Central memory CD4-positive, alpha-beta T cell (primary cell): ENCODE results near the gene OR6C75.
"Not testable (repeated sequence)": the region's sequence is repeated elsewhere in the genome, so short reads cannot be mapped to it uniquely, and the experiment has no call there.

Source experiments
- DNase-seq: peaks from one replicate; pipeline ENCODE4 v3.0.0; 2022
- total RNA-seq, 3 experiments: gene quantifications; one replicate each; lab custom pipeline; 2026; lab: John Stamatoyannopoulos, UW

The OR6C75 gene
- total RNA-seq: 0 reads per million in 3 experiments

DNA sequence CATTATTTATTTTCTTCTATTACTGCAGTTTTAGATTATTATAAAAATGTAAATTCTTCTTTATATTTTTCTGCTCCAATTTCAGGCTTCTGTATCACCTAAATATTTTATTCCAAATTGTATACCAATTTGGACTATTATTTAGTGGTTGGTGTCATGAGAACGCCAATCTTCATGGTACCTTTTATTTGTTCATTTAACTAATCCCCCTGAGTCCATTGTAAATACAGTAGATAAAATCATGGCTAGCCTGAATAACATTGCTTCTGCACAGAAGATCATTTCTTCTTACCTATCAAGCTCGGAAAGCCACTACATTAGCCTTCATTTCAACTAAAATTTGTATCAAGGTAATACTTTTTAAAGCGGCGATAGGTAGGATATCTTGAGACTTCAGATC, at the start of gene OR6C75:
Gene OR6C75, plus strand, starts transcription at position 301 of the 400 bp plus-strand sequence. CDS start 2,136 bp downstream, outside the sequence.
- no peak for DNase-seq

DNA sequence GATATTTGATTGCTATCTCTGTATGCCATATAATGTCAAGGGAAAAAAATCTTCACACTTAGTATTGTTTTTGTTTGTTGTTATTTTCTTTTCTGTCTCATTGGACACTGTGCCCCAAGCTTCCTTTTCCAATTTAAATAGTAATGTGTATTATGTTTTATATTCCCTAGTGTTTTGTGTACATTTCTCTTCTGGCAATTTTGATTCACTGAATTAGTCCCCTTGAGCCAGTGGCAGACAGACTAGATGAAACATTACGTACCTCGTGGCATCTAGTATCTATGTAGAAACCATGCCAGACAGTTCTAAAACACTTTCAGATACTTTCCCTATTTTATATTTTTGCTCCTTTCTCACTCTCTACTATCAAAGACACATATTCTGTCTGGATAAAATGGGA, 48.7 kb upstream of the OR6C75 start, which contains the start of gene OR6C1:
Gene OR6C1, plus strand, starts transcription at position 301 of the 400 bp plus-strand sequence. CDS start 6,257 bp downstream, outside the sequence.
- DNase-seq: no peak

DNA sequence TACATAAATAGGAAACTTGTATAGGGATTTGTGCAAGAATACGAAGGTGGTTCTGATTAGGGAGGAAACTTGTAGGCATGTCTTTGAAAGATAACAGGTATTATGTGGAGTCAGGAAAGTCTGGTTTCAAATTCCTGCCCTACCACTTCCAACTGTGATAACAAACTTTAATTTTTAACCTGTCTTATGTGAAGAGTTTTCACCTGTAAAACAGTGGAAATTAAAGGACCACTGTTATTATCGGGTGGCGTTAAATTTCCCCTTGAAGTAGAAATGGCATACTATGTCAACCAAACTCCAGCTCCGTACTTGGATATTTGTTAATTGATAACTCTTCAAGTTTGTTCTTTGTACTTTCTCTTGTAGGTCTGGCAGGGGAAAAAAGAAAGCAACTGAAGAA, 42.6 kb upstream of the OR6C75 start:
- DNase-seq: no peak

DNA sequence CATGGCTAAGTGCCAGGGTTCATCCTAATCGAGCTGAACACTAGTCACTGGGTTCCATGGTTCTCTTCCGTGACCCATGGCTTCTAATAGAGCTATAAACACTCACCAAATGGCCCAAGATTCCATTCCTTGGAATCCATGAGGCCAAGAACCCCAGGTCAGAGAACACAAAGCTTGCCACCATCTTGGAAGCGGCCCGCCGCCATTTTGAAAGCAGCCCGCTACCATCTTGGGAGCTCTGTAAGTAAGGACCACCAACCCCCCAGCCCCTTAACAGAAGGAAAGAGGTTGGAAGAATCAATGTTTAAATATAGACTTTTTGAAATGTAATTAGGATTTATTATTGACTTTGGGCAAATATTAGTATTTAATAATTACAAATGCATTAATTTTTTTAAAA, 37.0 kb upstream of the OR6C75 start:
- not testable (repeated sequence) for DNase-seq

DNA sequence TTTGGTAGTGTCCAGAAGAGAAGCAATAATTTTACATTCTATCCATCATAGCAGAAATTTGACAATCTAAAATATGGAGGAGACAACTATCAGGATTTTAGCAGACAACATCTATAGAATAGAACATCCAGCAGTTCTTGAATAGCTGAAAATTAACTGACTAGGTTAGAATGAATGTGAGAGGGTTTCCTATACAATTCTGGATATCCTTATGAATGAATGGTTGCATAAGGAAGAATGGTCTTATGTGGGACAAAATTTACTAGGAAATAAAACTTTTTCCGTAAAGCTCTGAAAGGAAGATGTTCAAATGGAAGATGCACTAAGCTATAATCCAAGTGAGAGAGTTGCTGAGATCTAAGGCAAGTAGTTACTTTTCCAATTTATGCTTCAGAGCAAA, 32.3 kb upstream of the OR6C75 start, which contains the start of gene OR6C3:
Gene OR6C3, plus strand, starts transcription at position 301 of the 400 bp plus-strand sequence. CDS start 955 bp downstream, outside the sequence.
- DNase-seq: no peak

DNA sequence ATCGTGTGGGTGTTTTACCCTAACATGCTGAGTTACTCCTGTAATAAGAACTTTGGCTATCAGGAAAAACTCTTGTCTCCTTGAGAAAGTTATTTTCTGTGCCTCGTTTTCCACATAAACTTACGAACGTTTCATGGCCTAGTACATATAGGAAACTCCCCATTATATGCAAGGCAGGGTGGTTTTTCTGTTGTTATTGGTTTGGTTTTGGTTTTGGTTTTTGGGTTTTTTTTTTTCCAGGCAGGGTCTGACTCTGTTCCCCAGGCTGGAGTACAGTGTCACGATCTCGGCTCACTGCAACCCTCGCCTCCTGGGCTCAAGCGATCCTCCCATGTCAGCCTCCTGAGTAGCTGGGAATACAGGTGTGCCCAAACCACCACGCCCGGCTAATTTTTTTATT, 26.8 kb upstream of the OR6C75 start:
- no peak for DNase-seq

DNA sequence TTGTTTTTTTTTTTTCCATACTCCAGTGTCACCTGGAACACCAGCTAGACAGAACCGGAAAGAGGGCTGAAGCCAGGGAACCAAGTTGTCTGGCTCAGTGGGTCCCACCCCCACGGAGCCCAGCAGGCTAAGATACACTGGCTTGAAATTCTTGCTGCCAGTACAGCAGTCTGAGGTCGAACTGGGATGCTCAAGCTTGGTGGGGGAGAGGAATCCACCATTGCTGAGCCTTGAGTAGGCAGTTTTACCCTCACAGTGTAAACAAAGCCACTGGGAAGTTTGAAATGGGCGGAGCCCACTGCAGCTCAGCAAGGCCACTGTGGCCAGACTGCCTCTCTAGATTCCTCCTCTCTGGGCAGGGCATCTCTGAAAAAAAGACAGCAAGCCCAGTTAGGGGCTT, 7.4 kb upstream of the OR6C75 start:
- not testable (repeated sequence) for DNase-seq

DNA sequence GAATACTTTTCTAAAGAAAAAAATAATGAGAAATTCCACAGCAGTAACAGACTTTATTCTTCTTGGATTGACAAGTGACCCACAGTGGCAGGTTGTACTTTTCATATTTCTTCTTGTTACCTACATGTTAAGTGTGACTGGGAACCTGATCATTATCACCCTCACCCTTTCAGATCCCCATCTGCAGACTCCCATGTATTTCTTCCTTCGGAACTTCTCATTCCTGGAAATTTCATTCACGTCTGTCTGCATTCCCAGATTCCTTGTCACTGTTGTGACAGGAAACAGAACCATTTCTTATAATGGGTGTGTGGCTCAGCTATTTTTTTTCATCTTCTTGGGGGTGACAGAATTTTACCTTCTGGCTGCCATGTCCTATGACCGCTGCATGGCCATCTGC, 2.3 kb downstream of the OR6C75 start:
- no peak for DNase-seq

DNA sequence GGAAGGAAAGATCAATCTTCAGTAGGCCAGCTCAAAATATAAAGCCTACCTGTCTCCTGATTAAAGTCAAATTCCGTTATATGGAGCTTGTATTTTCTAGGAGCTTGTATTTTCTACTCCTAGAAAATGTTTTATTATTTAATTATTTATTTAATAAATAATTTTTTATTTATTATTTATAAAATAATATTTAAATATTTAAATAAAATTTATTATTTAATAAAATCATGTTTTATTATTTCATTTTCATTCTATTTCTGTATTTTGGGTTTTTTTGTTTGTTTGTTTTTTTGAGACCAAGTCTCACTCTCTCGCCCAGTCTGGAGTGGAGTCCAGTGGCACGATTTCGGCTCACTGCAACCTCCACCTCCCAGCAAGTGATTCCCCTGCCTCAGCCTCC, 9.7 kb downstream of the OR6C75 start:
- DNase-seq: no peak

DNA sequence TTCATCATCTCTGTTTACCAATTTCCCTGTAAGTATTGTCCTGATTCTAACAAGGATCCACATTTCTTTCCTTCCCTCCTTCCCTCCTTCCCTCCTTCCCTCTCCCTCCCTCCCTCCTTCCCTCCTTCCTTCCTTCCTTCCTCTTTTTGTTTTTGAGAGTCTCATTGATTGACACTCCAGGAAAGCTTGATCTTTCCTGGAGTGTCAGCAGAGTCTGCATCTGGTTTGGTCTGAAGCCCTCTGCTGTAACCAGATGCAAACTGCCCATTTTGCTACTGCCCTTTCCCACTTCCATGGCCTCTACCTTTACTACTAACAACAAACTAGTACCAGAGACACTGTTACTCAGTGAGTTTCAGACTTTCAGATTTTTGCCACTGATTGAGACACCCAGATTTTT, 23.1 kb downstream of the OR6C75 start:
- DNase-seq: no peak

DNA sequence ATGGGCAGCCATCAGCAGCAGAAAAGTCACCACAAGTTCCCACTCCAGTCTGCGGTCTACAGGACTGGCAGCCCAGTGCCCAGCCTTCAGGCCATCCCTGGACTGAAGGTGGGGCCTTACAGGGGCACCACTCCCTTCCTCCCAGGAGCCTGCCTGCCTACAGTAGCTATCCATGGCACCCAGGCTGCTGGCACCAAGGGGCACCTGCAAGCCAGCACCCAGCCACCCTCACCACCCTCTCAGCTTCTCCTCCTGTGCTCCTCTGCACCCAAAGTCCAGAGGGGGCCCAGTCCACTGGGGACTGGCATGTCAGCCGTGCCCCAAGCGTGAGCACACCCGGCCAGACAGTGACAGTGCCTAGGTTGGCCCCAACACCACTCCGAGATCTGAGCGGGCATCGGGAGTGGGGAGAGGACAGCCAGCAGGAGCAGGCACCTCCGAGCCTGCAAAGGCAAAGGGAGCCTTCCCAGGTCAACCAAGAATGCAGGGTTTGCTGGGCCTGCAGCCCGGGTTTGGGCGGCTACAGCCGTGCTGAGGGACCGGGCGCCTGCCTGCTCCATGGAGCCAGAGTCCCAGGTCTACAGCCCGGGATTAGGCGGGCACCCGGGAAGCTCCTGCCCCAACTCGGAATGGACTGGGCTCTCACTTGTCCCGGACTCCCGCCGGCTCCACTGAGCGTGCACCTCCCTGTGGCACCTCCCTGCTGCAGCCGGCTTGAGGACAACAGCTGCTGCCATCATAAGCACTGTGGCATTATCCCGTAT, 29.4 kb downstream of the OR6C75 start:
- DNase-seq: no peak

DNA sequence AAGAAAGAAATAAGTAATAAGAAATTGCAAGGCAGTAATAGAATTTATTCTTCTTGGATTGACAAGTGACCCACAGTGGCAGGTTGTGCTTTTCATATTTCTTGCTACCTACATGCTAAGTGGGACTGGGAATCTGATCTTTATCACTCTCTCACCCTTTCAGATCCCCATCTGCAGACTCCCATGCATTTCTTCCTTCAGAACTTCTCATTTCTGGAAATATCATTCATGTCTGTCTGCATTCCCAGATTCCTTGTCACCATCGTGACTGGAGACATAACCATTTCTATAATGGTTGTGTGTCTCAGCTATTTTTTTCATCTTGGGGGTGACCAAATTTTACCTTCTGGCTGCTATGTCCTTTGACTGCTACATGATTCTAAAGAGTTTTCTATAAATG, 33.6 kb downstream of the OR6C75 start:
- DNase-seq: no peak

DNA sequence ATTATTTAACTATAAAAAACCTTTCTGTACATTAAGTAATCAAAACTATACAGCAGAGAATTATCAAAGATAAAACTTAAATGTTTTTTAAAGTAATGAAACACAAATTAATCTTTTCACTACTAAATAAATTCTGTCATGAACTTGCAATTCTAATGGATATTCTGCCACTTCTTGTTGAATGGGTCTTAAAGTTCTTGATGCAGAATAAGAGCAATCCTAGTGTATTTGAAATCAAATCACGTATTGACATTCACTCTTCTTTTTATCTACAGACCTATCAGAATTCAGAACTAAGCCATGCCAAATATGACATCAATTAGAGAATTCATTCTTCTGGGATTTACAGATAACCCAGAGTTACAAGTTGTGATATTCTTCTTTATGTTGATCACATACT, 37.5 kb downstream of the OR6C75 start, which contains the start of gene OR6C65:
Gene OR6C65, plus strand, starts transcription at position 301 of the 400 bp plus-strand sequence. Its CDS starts 0 bp downstream, at position 301.
- no peak for DNase-seq

DNA sequence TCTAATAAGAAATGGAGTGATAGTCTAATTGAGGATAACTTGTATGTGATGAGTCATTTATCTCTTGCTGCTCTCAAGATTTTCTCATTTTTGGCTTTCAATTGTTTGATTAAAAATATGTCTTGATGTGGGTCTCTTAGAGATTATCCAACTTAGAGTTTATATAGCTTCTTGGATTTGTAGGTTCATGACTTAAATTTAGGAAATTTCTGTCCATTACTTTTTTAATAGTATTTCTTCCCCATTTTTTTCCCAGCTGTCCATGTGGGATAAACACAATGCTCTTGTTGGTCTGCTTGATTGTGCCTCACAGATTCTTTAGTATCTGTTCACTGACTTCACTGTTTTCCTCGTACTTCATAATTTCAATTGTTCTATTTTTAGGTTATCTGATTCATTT, 45.1 kb downstream of the OR6C75 start:
- no peak for DNase-seq

DNA sequence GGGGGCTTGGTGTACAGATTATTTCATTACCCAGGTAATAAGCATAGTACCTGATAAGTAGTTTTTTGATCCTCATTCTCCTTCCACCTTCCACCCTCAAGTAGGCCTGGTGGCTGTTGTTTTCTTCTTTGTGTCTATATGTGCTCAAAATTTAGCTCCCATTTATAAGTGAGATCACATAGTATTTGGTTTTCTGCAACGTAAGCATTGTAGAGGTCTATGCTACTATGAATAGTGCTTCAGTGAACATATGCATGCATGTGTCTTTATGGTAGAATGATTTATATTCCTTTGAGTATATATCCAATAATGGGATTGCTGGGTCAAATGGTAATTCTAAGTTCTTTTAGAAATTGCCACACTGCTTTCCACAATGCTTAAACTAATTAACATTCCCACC, 46.4 kb downstream of the OR6C75 start:
- not testable (repeated sequence) for DNase-seq

DNA sequence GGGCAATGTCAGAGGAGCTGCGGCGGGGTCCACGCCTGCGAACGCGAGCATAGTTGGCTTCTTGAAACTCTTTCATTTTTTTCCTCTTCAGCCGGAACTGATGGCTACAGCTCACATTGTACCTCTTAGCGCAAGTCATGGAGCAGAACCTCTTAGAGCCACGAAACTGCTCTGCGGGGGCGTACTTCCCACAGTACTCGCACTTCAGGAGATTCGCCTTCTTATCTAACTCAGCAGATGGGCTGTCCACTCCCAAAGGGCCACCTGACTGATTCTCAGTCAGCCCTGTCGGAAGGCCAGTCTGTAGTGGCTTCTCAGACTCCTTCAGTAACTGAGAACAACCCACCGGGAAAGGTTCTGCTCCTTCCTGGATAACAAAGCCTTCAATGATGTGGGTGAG, 49.4 kb downstream of the OR6C75 start:
- not testable (repeated sequence) for DNase-seq

DNA sequence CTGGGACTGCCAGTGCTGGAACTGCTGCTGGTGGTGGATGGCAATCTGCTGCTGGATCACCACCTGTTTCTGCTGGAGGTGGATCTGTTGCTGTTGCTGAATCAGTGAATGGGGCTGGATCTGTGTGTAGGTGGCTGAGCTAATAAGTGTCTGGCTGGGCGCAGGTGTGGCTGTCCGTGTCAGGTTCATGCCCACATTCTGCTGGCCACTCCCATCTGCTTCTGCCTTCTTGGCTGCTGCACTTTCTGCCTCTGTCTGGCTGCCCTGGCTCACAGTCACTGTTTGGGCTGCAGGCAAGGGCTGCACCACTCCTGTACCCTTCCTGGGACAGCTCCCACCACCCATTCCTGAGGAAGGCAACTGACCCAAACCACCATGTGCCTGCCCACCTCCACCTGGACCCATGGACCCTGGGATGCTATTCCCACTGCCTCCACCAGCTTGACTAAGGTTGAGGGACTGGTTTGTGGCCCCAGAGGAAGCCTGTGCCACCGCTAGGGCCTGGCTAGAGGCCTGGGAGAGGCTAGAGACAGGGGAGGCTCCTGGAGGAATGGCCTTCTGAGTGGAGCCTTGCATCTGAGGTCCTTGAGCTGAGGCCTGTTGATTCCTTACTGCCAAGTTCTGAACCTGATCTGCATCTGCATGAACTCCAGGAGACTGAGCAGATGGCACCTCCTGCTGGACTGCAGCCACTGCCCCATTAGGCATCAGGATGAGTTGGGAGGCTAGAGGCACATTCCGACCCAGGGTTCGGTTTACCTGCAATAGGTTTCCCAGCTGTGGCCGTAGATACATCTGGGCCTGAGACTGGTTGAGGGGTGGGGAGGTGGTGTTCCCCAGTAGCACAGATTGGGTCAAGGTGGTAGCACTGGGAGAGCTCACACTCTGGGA, 51.0 kb downstream of the OR6C75 start:
- DNase-seq: not testable (repeated sequence)

DNA sequence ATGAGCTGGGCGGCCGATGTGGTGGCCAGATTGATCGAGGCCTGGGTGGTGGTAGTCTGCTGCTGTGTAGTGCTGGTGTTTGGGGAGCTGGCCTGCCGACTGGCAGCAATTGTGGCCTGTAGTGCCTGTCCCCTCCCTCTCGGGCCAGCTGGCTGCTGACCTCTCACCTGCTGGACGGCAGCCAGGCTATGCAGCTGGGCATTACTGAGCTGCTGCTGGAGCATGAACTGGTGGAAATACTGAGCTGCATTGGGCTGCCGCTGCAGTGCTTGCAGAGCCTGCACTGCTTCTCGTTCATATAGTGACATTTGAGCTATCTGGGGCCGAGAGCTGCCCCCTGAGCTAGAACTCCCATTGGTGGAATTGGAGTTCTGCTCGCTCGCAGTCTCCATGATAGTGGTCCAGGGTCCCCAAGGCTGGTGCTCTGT, 51.6 kb downstream of the OR6C75 start:
- not testable (repeated sequence) for DNase-seq

DNA sequence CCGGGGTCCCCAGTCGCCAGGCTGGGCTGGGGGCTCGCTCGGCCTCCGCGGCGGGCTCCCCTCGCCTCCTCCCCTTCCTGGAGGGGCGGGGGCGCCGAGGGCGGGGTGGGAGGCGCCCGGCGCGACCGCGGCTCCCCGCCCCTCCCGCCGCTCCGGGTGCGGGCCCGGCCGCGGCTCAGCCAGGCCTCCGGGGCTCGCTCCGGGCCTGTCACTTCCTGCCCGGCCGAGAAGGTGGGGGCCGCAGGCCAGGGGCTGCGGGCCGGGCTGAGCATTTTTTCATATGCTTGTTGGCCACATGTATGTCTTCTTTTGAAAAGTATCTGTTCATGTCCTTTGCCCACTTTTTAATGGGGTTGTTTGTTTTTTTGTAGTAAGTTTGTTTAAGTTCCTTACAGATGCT, 52.1 kb downstream of the OR6C75 start:
- not testable (repeated sequence) for DNase-seq

DNA sequence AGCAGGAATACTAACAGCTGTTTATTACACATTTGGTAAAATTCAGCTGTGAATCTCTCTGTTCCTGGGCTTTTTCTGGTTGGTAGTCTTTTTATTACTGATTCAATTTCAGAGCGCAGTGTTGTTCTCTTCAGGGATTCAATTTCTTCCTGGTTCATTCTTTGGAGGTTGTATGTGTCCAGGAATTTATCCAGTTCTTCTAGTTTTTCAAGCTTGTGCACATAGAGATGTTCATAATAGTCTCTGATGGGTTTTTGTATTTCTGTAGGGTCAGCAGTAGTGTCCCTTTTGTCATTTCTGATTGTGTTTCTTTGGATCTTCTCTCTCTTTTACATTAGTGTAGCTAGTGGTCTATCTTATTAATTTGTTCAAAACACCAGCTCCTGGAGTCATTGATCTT, 54.2 kb downstream of the OR6C75 start:
- no peak for DNase-seq
